Right lobe of liver (tissue), 4 donors: ENCODE results near the gene HNRNPUL2.

Experiments used
- CTCF ChIP-seq, 4 donors: fragments of 200-600 bp in 3 of 4; fragments of 450-650 bp in 1 of 4; IDR thresholded peaks; one replicate each; pipeline versions ENCODE4 v1.5.1 to v1.8.0; 2016 to 2022; ENCODE audit warnings: antibody characterized with exemption in 4 of 4, mild to moderate bottlenecking in 2 of 4
- POLR2A ChIP-seq: fragments of 450-650 bp; IDR thresholded peaks from one replicate; pipeline ENCODE4 v1.6.1; 2017; ENCODE audit warnings: antibody characterized with exemption, mild to moderate bottlenecking
- donor health status: DM: no; HTN: no; CAD: no.
- donor health status: DM: no; HTN: no; CAD: no.
- donor health status: DM: no; HTN: yes; CAD: no.

DNA sequence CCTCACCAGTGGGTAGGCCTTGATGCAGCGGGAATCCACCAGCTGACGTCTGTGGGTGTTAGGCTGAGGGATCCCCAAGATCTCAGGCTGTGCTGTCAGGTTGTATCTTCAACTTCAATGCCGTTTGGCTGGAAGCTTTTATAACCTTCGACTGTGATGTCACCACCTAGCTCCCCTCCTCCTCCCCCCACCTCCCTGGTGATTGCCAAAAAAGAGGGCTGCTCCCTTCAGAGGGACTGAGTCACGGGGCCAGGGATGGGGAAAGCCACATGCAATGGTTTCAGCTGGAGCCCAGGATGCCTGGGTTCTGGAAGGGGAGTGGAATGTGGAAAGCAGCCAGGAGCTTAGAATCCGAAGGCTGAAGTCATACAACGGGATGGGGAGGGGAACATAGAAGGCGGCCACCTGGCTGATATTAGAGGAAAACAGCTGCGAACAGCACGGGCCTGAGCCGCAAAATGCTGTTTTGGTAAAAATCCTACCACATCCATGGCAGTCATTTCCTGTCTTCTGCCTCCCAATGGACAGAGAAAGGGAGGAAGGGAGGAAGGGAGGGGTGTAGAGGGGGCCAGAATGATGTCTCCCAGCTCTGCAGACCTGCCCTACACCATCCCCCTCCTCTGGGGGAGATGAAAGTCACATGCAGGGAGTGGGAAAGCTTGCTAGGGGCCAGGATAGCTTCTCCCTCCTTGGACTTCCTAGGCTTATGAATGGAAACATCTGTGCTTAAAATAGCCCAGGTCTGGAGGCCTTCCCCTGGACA is 37.7 kb downstream of the HNRNPUL2 start, which contains the start of gene LRRN4CL:
- TF ChIP-seq POLR2A (no peak), CTCF (IDR thresholded peaks at IDR 0.05) (no peak)
